ENCODE data around the gene TCIRG1.

TCIRG1 gene

GRCh38 chr11:68007498-68008380, 31.1 kb upstream of the TCIRG1 start:
- no peak for DNase-seq

DNA sequence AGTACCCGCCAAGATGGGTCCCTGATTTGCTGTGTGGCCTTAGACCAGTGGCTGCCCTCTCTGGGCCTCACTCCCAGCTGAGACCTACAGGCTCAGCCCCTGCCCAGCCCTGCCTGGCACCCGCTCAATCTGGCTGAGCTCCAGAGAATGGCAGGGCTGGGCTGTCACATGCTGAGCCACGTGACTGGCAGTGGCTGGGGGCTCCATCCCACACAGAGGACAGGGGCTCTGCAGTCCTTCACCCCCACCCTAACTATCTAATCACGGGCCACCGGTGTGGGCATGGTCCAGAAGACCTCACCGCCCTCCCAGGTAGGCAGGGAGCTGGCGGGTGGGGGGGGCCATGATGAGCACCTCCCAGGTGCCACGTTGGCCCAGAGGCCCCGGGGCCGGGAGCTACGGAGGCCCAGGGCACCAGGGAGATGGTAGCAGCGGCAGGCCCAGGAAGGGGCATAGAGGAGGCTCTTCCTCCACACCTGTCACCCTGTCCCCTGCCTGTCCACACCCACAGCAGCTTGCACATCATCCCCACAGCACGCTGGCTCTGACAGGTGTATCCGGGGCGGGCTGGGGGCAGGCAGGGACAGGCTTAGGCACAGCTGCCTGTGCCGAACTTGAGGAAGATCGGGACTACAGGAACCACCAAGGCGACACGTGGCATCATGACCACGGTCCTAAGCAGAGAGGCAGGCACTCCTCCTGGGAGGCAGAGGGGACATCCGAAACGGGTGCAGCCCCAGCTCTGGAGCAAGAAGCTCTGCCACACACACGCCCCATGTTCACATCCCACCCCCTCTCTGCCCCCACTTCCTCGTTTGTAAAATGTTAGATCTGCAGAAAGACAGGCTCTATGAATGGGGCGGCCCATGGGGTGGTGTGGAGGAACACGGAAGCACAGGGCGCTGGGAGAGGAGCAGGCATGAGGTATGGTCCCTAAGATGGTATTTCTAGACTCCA, 30.2 kb upstream of the TCIRG1 start:
- DNase-seq = no peak

DNA sequence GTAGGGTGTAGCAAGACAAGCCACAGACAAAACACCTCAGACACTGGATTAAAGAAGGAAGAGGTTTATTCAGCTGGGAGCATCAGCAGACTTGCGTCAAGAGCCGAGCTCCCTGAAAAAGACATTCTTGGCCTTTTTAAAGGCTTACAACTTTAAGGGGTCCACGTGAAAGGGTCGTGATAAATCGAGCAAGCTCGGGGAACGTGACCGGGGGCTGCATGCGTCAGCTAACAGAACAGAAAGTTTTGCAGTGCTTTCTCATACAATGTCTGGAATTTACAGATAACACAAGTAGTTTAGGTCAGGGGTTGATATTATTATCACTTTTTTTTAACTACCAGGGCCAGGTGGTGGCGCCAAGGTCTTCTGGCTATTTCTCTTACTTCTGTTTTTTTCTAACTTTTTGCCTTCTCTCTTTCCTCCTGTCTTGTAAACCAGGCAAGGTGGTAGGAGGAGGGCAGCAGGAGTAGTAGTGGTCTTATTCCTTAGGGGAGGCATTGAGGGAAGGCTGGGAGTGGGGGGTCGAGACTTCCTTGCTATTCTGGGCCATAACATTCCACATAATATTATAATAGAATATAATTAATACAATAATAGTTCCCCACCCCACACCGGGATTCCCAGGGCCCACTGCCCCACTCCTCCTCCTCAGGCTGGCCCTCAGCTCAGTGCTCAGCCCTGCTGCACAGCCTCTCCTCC, 29.3 kb upstream of the TCIRG1 start:
- DNase-seq = no peak

DNA sequence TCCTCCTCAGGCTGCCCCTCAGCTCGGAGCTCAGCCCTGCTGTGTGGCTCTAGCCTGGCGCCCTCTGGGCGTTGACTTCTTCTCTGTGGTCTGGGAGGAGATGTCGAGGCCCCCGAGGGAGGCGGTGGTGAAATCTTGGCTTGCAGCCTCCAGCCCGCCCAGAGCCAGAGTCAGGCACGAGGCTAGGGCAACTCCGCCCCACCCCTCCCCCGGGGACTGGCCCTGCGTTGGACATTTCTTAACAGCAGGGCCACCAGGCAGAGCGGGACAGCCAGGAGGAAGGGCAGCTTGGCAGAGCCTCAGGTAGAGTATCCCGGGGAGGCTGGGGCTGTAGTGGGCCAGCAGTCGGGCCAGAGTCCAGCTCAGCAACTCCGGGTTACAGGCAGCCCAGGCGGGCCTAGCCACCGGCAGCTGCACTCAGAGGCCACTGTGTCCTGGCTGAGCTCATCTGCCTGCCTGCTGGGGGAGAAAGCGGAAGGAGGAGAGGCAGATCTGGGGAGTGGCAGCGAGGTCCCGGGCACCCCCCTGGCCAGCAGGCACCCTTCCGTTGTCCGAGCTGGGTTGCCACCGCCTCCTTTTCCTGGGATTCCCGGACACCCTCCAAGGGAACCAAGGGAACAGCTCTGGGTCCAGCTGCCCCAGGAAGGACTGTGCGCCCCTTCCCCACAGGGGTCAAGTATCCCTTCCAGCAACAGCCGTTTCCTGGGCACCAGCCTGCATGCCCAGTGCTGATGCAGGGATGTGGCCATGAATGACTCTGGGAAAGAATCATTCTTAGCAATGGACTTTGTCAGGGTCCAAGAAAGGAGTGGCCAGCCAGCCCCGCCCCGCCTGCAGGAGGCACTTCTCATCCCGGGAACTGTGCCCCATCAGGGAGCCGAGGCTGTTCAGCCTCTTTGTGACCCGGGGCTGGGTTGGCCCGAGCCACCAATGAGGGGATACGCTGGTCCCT, 28.5 kb upstream of the TCIRG1 start, which contains the start of gene ALDH3B1:
ALDH3B1 (plus strand) TSS at position 238 of the 952 bp plus-strand sequence. CDS start 4,971 bp downstream, outside the sequence.
- no peak for DNase-seq

GRCh38 chr11:68011051-68011943, 27.5 kb upstream of the TCIRG1 start:
- no peak for DNase-seq

DNA sequence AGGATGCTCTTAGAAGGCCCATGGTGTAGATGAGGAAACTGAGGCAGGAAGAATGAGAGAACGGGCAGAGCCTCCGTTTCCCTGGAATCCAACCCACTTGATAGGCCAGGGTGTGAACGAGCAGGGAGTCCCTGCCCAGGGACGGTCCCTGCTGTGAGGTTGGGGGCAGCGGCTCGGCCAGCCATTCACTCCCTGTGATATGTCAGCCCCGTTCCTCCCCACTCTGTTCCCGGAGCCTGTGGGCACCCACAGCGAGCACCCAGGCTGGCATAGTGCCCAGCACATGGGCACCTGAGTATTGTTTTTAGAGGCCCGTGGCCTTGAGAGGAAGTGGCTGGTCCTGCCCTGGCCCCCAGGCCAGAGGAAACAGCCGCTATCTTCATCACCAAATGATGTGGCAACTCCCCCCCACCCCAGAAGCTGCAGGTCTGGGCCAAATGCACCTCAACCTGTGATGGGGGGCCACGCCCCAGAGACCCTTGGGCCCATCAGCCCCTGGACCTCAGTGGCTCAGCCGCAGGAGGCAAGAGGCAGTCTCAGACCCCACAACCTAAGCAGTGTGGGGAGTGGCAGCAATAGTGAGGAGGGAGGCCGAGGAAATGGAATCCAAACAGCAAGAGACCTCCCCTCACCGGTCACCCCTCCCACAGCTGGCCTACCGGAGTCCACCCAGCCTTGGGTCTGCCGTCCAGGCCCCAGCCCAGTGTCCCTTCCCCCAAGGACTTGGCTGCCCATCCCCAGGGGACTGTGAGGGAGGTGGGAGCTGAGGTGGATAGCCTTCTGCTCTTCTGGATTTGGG, 26.6 kb upstream of the TCIRG1 start:
- DNase-seq = no peak

GRCh38 chr11:68012843-68013610, 25.8 kb upstream of the TCIRG1 start:
- no peak for DNase-seq

DNA sequence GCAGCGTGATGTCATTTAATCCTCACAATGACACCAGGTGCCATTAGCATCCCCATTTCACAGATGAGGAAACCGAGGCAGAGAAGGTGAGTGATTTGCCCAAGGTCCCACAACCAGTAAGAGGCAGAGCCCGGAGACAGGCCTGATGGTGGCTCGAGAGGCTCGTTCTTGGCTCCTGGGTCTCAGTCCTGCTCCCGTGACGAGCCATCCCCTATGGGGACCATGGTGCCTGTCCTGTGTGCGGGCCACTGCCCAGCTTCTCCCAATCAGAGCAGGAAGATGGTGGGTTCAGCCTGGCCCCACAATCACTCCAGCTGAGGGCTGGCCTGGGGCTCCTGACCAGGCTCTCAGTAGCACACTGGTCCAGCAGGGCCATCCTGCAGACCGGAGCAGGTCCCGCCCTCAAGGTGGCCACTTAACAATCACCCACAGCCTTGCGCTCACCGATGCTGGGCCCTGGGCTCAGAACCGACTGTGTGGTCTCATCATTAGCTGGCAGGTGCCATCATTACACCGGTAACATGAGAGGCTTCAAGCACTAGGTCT, 25.1 kb upstream of the TCIRG1 start:
- no peak for DNase-seq

DNA sequence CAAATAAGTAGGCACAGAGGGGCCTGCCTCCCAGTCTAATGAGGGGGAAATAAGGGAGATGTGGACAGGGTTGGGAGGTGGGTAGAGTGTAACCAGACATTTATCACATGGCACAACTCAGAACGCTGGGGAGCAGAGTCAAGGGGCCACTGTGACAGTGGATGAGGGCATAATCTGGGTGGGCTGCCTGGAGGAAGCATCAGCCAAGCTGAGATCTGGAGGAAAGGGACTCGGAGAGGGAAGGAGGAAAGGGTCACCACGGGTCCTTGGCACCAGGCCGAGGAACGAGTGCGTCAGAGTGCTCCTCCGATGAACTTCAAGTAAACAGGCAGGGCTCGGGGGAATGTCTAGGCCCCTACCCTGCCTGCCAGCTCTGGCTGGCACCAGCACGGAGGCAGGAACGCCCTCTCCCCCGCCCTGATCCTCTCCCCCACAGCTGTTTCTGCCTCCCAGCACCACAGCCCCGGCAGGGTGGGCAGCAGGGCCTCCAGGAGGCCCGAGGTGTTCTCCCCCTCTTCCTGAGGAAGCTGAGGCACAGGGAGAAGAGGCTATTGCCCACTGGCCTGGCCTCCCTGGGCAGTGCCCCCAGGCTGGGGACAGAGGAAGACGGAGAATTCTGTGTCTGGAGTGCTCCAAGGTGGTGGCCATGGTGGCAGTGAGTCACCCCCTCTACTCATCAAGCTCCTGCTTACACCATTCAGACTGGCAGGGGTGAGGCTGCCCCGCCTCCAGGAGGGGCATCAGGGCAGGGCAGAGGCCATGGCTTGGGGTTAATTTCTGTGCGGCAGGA, 24.5 kb upstream of the TCIRG1 start:
- no peak for DNase-seq

DNA sequence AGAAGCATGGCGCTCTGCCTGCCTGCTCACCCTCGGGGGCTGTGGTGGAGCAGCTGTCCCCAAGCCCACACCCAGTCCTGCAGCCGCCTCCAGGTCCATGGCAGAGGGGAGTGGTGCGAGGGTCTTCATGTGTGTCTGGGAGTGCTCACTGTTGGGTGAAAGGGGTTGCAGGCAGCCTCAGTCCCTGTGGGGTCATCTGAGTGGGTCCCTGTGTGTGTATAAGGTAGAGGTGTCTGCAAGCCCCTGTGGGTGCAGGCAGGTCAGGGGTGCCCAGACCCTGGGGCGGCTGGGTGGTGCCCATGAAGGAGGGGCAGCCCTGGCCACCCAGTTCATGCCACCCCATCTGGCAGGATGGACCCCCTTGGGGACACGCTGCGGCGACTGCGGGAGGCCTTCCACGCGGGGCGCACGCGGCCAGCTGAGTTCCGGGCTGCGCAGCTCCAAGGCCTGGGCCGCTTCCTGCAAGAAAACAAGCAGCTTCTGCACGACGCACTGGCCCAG, 23.8 kb upstream of the TCIRG1 start:
- DNase-seq = no peak

DNA sequence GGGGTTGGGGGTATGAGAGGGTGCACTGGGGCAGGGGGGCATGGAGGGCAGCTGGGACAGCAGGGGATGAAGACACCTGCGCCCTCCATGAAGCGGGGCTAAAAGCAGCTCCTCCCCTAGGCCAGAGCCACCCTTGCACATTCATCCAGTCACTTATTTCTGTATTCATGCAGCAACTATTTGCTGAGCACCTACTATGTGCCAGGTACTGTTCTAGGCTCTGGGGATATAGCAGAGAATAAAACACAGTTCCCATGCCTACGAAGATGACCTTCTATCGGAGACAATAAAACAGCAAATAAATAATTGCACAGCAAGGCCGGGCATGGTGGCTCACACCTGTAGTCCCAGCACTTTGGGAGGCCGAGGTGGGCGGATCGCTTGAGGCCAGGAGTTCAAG, 23.4 kb upstream of the TCIRG1 start:
- no peak for DNase-seq

DNA sequence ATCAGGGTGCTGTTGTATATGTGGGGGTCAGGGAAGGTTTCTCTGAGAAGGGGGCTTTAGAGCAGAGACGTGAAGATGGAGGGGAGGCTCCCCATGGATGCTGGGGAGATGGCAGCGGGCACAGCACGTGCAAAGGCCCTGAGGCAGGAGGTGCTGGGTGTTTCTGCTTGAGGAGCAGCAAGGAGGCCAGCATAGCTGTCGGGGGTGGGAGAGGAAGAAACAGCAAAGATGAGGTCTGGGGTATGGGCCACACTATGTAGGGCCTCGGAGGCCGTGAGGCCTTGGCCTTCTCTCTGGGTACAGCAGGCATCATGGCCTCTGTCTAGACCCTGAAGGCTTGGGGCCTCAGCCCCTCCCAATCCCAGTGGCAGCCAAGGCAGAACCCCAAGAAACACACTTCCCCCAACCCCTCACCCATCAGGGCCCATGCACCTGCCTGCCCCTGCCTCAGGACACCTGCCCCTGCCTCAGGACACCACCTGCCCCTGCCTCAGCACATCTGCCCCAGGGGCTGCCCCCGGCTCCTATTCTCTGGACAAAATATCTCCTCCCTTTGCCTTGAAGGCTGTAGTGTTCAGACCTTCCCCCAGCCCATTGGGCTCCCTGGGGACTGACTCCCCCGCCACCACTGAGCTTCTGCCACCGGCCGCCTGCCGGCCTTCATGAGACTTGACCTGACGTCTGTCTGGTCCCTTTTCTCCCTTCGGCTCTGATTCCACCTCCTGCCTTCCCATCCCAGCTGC, 22.5 kb upstream of the TCIRG1 start:
- DNase-seq = no peak

- no peak for DNase-seq
These were observed 21.7 kb upstream of the TCIRG1 start for GRCh38 chr11:68016904-68017817.

DNA sequence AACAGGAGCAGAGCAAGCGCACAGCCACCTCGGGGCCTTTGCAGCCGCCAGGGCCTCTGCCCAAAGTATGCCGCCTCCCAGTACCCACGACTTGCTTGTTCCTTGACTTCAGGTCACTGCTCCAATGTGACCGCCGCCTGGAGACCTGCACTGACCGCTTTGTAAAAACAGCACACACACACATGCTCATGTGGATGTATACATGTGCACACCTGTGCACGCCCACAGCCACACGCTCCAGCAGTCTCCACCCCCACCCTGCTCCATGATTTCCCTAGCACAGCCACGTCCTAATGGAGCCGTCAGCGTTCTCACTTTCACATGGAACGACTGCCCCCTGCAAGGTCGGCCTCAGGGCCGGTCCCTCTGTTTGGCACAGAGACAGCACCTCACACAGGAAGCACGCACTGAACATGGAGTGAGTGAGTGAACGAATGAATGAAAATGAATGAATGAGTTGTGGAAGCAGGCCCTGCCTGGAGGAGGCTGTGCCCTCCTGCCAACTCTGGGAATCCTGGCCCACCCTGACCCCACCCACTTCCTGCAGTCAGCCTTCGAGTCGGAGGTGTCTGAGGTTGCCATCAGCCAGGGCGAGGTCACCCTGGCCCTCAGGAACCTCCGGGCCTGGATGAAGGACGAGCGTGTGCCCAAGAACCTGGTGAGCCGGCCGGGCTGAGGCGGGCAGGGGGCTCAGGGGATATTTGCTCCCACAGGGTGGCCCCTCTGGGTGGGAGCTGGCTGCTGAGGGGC, 20.7 kb upstream of the TCIRG1 start:
- no peak for DNase-seq

GRCh38 chr11:68018730-68019190, 20.1 kb upstream of the TCIRG1 start:
- DNase-seq = no peak

Data from NCI-H187 (cell line).